NCI-H146 (cell line): ENCODE data around the gene IL31.

Source experiments
- DNase-seq: peaks from one replicate; lab custom pipeline; 2025; lab: John Stamatoyannopoulos, UW

IL31 gene

GRCh38 chr12:122128481-122128880, 45.5 kb downstream of the IL31 start:
- DNase-seq = no peak

GRCh38 chr12:122127839-122128238, 46.2 kb downstream of the IL31 start:
- no peak for DNase-seq

GRCh38 chr12:122126713-122127597, 47.1 kb downstream of the IL31 start:
- DNase-seq = no peak

GRCh38 chr12:122126342-122126635, 47.7 kb downstream of the IL31 start:
- no peak for DNase-seq

GRCh38 chr12:122125452-122126341, 48.3 kb downstream of the IL31 start:
- DNase-seq = no peak

GRCh38 chr12:122124370-122124769, 49.7 kb downstream of the IL31 start:
- no peak for DNase-seq

GRCh38 chr12:122123761-122124145, 50.3 kb downstream of the IL31 start:
- no peak for DNase-seq

- peak; percentile 59 for DNase-seq
These were observed 50.8 kb downstream of the IL31 start for GRCh38 chr12:122123051-122123760.
